ENCODE measurements around the gene WDR43. TPM values are rescaled to one million over a fixed set of nuclear protein-coding genes. Genes with fewer than 3 reads are reported as not detected.

WDR43 gene
- total RNA-seq, 1 donor from 2014 or later: 66.9 TPM

DNA sequence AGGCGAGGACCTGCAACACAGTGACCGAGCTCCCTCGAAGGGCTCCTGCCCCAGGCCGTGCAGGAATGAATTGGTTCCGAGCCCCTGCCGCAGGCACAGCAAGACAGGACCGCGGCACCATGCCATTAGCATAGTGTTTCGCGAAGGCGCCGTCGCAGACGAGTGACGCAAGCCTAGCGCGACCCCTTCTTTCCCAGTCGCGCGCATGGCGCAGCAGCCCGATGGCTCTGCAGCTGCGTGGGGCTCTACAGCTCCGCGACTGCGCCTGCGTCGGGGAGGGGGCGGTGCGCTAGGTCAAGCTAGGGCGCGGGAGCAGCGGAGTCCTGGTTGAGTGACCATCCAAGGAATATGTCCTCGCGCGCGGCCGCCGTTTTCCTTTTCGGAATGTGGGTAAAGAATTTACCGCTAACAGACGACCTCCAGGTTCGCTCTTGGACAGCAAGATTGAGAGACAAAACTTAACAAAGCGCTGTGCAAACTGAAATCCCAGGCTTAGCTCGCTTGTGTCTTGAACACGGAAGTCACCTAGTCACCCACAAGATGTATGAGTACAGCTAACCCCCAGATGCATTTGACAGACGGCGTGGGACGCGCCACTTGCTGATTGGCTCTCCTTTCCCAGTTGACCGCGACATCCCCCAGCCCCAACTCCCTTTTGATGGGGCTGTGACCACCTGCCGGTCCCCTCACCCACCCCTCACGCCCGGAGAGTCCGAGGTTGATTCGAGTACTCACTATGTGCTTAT is 24.1 kb upstream of the WDR43 start, which contains the start of gene TRMT61B:
TRMT61B (minus strand) TSS at position 164 of the 746 bp plus-strand sequence; CDS start at position 132, 32 bp downstream.
- peaks cover 24% of the 10 kb centered on the region for H3K4me1 Mint-ChIP-seq (ENCODE audit: unreplicated experiment)
- H3K27ac Mint-ChIP-seq: peak within 1 kb of the TSS; percentile 96
- peaks cover 1% of the 10 kb centered on the region for H3K36me3 Mint-ChIP-seq
- TF ChIP-seq, protein P1, sequence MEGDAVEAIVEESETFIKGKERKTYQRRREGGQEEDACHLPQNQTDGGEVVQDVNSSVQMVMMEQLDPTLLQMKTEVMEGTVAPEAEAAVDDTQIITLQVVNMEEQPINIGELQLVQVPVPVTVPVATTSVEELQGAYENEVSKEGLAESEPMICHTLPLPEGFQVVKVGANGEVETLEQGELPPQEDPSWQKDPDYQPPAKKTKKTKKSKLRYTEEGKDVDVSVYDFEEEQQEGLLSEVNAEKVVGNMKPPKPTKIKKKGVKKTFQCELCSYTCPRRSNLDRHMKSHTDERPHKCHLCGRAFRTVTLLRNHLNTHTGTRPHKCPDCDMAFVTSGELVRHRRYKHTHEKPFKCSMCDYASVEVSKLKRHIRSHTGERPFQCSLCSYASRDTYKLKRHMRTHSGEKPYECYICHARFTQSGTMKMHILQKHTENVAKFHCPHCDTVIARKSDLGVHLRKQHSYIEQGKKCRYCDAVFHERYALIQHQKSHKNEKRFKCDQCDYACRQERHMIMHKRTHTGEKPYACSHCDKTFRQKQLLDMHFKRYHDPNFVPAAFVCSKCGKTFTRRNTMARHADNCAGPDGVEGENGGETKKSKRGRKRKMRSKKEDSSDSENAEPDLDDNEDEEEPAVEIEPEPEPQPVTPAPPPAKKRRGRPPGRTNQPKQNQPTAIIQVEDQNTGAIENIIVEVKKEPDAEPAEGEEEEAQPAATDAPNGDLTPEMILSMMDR (conservative IDR thresholded peaks at IDR 0.05): no peak
- no peaks in the 10 kb centered on the region for H3K9me3 Mint-ChIP-seq
- H3K4me3 Mint-ChIP-seq: peak within 1 kb of the TSS; percentile 97
- H3K27me3 Mint-ChIP-seq: peaks cover 8% of the 10 kb centered on the region
- peak; percentile 96 for DNase-seq (ENCODE audit: extremely low spot score, unreplicated experiment)

DNA sequence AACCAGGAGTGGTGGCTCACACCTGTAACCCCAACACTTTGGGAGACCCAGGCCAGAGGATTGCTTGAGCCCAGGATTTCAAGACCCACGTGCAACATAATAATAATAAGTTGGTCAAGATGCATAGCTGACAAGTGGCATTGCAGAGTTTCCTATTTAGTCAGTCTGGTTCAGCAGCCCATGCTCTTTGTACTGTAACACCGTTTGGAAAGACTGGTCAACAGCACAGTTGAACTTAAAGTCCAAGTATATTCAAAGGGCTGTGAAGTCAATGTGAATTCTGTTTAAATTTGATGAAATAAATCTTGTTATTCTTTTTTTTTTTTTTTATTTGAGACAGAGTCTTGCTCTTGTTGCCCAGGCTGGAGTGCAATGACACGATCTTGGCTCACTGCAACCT is 22.8 kb upstream of the WDR43 start:
- H3K36me3 Mint-ChIP-seq: no peaks in the 10 kb centered on the region
- no peak for DNase-seq (ENCODE audit: extremely low spot score, unreplicated experiment)
- H3K27me3 Mint-ChIP-seq: peaks cover 21% of the 10 kb centered on the region
- H3K4me1 Mint-ChIP-seq (ENCODE audit: unreplicated experiment): peaks cover 22% of the 10 kb centered on the region
- no peaks in the 10 kb centered on the region for H3K9me3 Mint-ChIP-seq
- peak overlapping the region; percentile 97 for H3K4me3 Mint-ChIP-seq
- no peak overlapping the region for H3K27ac Mint-ChIP-seq
- TF ChIP-seq, protein P1 (conservative IDR thresholded peaks at IDR 0.05): no peak

DNA sequence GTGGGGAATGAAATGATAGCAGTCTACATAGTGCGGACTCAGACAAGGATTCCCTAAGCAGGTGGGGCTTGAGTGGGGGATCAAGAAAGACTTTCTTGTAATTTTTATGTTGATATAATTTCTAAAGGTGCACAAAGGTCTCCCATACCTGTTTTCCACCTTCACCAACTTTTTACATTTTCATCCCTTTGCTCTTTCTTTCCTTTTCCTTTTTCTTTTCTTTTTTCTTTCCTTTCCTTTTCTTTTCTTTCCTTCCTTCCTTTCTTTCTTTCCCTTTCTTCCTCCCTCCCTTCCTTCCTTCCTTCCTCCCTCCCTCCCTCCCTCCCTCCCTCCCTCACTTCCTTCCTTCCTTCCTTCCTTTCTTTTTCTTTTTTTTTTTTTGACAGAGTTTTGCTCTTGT is 14.3 kb upstream of the WDR43 start:
- H3K27ac Mint-ChIP-seq: no peak overlapping the region
- no peak overlapping the region for H3K4me3 Mint-ChIP-seq
- H3K9me3 Mint-ChIP-seq: no peaks in the 10 kb centered on the region
- H3K4me1 Mint-ChIP-seq (ENCODE audit: unreplicated experiment): no peaks in the 10 kb centered on the region
- peaks cover 44% of the 10 kb centered on the region for H3K27me3 Mint-ChIP-seq
- TF ChIP-seq, protein P1 (conservative IDR thresholded peaks at IDR 0.05): no peak
- H3K36me3 Mint-ChIP-seq: no peaks in the 10 kb centered on the region
- no peak for DNase-seq (ENCODE audit: extremely low spot score, unreplicated experiment)

DNA sequence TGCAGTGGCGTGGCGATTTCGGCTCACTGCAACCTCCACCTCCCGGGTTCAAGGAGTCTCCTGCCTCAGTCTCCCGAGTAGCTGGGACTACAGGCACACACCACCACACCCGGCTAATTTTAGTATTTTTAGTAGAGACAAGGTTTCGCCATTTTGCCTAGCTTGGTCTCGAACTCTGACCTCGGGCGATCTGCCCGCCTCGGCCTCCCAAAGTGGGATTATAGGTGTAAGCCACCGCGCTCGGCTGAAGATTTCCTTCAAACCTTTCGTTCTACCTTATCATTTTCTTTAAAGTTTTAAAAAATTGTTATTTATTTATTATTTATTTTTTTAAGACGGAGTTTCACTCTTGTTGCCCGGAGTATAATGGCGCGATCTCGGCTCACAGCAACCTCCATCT is 979 bp upstream of the WDR43 start:
- no peak overlapping the region for H3K27ac Mint-ChIP-seq
- peaks cover 19% of the 10 kb centered on the region for H3K27me3 Mint-ChIP-seq
- peaks cover 3% of the 10 kb centered on the region for H3K36me3 Mint-ChIP-seq
- H3K4me1 Mint-ChIP-seq (ENCODE audit: unreplicated experiment): peaks cover 17% of the 10 kb centered on the region
- TF ChIP-seq, protein P1 (conservative IDR thresholded peaks at IDR 0.05): no peak
- H3K4me3 Mint-ChIP-seq: no peak overlapping the region
- DNase-seq (ENCODE audit: extremely low spot score, unreplicated experiment): no peak
- H3K9me3 Mint-ChIP-seq: no peaks in the 10 kb centered on the region

DNA sequence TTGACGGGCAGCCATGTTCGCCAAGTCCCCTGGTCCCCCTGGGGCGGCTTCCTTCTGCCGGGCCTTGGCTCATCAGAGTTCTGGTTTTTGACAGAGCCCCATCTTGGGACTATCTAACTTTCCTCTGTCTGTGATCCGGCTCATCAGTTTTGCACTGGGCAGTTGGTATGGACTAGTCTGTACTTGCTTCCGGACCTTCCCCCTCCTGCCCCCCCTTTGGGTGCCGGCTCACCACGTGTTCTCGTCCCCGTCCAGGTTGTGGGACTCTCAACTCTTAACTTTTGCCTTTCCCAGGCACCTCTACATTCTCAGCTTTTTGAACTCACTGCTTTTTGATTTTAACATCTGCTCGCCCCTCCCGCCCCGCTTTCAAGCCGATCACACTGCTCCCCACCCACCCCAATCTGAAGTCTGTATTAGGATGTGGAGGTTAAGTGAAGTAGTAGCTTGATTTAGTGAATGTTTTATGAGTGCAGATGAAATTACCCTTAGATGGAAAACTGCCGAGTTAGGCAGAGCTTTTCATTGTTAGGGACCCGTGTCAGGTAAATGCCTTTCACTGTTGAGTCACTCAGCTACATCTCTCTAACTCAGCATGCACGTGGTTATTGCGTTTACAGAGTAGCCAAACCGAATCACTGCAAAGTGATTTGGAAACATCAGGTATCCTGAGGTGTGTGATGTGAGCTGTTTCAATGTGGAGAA is 874 bp downstream of the WDR43 start:
- Mint-ChIP-seq H3K4me1 (ENCODE audit: unreplicated experiment) (peaks cover 24% of the 10 kb centered on the region), H3K4me3 (peak overlapping the region; percentile 100), H3K9me3 (no peaks in the 10 kb centered on the region), H3K36me3 (peaks cover 3% of the 10 kb centered on the region), H3K27me3 (peaks cover 9% of the 10 kb centered on the region), H3K27ac (peak overlapping the region; percentile 98)
- no peak for DNase-seq (ENCODE audit: extremely low spot score, unreplicated experiment)
- TF ChIP-seq, protein P1 (conservative IDR thresholded peaks at IDR 0.05): no peak
